GM12878 (cell line): ENCODE results near the gene PPARD. TPM values are rescaled to one million over a fixed set of nuclear protein-coding genes. Genes with fewer than 3 reads are reported as not detected.

Experiments used
- ATAC-seq: fragments of 200-7000 bp; cut with Tn5 transposase; 3 replicates; pipeline ENCODE4 v1.9.1; 2020; ENCODE audit warnings: mild to moderate bottlenecking, moderate library complexity
- BruUV-seq: library from RNA; stranded (reverse); fragments of 400-500 nt; replicated peaks from 2 replicates; lab custom pipeline; 2021; lab: Mats Ljungman, UMichigan
- CTCF ChIA-PET: fragments of 300-600 bp; sonication (Branson Sonifier 250); formaldehyde crosslinking; extraction: SDS; loops from one replicate; lab custom pipeline; 2021; ENCODE audit warnings: inconsistent platforms; lab: Yijun Ruan, JAX
- POLR2A ChIA-PET: fragments of 350-600 bp; formaldehyde crosslinking; extraction: SDS; loops from one replicate; lab custom pipeline; 2021; ENCODE audit warnings: inconsistent platforms; lab: Charles Lee
- RAD21 ChIA-PET: fragments of 300-600 bp; sonication (Branson Sonifier 250); formaldehyde crosslinking; loops from one replicate; lab custom pipeline; 2023; ENCODE audit warnings: antibody characterized with exemption; ENCODE audit not compliant: unreplicated experiment; lab: Charles Lee
- SMC1A ChIA-PET: fragments of 300-600 bp; sonication (Branson Sonifier 250); formaldehyde crosslinking; loops from one replicate; lab custom pipeline; 2023; ENCODE audit not compliant: unreplicated experiment, uncharacterized antibody; lab: Charles Lee
- DNase-seq: peaks from one replicate; pipeline ENCODE4 v3.0.0-alpha.2; 2011; ENCODE audit warnings: low read depth, low spot score
- FAIRE-seq: peaks from 3 replicates; lab custom pipeline; 2011; peaks lifted over from hg19 to GRCh38; lab: Jason Lieb, UNC
- H2AFZ ChIP-seq: 2 replicates; pipeline ENCODE4 v1.6.0; 2011; ENCODE audit warnings: low read depth, low read length, control low read depth; ENCODE audit not compliant: control insufficient read depth
- H3K27ac ChIP-seq: 2 replicates; pipeline ENCODE4 v1.5.1; 2011; ENCODE audit warnings: control low read depth; ENCODE audit not compliant: control insufficient read depth, insufficient read depth
- H3K27me3 ChIP-seq, 2 experiments: replicated peaks in 1 of 2; 2 replicates each; pipeline versions ENCODE4 v1.6.0 to v1.6.1; 2011; ENCODE audit warnings: low read length in 1 of 2; ENCODE audit not compliant: control insufficient read depth in 2 of 2, insufficient read depth in 2 of 2
- H3K36me3 ChIP-seq, 2 experiments: 2 replicates each; pipeline ENCODE4 v1.5.1; 2011; ENCODE audit warnings: low read length in 1 of 2; ENCODE audit not compliant: control insufficient read depth in 2 of 2, insufficient read depth in 2 of 2
- H3K4me1 ChIP-seq: 2 replicates; pipeline ENCODE4 v1.6.1; 2011; ENCODE audit warnings: mild to moderate bottlenecking, low read length, moderate library complexity, mixed read lengths; ENCODE audit not compliant: control insufficient read depth, insufficient read depth
- H3K4me2 ChIP-seq: 2 replicates; pipeline ENCODE4 v1.6.0; 2011; ENCODE audit warnings: control low read depth; ENCODE audit not compliant: control insufficient read depth, insufficient read depth
- H3K4me3 ChIP-seq: fragments of 200-600 bp; sonication (generic); 2 replicates; pipeline ENCODE4 v1.5.1; 2016
- H3K79me2 ChIP-seq: 2 replicates; pipeline ENCODE4 v1.6.0; 2011; ENCODE audit warnings: low read length; ENCODE audit not compliant: control insufficient read depth, insufficient read depth
- H3K9ac ChIP-seq: 2 replicates; pipeline ENCODE4 v1.8.0; 2011; ENCODE audit warnings: low read length, control low read depth, mixed read lengths; ENCODE audit not compliant: control insufficient read depth, insufficient read depth
- H3K9me3 ChIP-seq: replicated peaks from 3 replicates; pipeline ENCODE4 v1.5.1; 2011; ENCODE audit warnings: mild to moderate bottlenecking, low read length; ENCODE audit not compliant: control insufficient read depth, insufficient read depth
- H4K20me1 ChIP-seq: 2 replicates; pipeline ENCODE4 v1.6.0; 2011; ENCODE audit not compliant: control insufficient read depth, insufficient read depth
- CREB1 ChIP-seq: IDR thresholded peaks from 2 replicates; pipeline ENCODE4 v1.6.1; 2012; ENCODE audit warnings: low read depth, mild to moderate bottlenecking, inconsistent platforms
- HDAC2 ChIP-seq: fragments of 200-600 bp; sonication (generic); IDR thresholded peaks from 2 replicates; pipeline ENCODE4 v1.6.1; 2017
- PAX5 ChIP-seq: IDR thresholded peaks from 2 replicates; pipeline ENCODE4 v1.6.1; 2011; ENCODE audit warnings: low read depth, low read length, borderline replicate concordance
- RFX5 ChIP-seq: IDR thresholded peaks from 2 replicates; pipeline ENCODE4 v1.6.1; 2011; ENCODE audit warnings: low read depth, low read length, improper control_type of control experiment
- SIN3A ChIP-seq: IDR thresholded peaks from 2 replicates; pipeline ENCODE4 v1.6.1; 2012; ENCODE audit warnings: low read depth, low read length, improper control_type of control experiment
- TARDBP ChIP-seq: IDR thresholded peaks from 2 replicates; pipeline ENCODE4 v1.6.1; 2016; ENCODE audit warnings: borderline replicate concordance
- YBX1 ChIP-seq: fragments of 450-650 bp; IDR thresholded peaks from 2 replicates; pipeline ENCODE4 v1.6.1; 2016; ENCODE audit warnings: antibody characterized with exemption
- whole genome bisulfite sequencing: methylation state at CpG from one replicate; pipeline ENCODE4 v1.1.6; 2016; ENCODE audit warnings: low lambda C conversion rate; ENCODE audit not compliant: insufficient replicate concordance, insufficient coverage; ENCODE audit errors: missing lambda C conversion rate; 5-methylcytosine and 5-hydroxymethylcytosine counted together
- in situ Hi-C: fragments of 300-500 bp; cut with MboI; formaldehyde crosslinking; loops from 9 replicates; pipeline ENCODE4 v1.14.3; 2018; ENCODE audit warnings: mixed read lengths
- intact Hi-C: fragments of 100-400 bp; cut with micrococcal nuclease; formaldehyde crosslinking; loops from one replicate; pipeline ENCODE4 v1.14.2; 2022; ENCODE audit not compliant: unreplicated experiment
- polyA plus RNA-seq, 11 experiments: library from polyadenylated mRNA; depleted of rRNA in 4 of 11; unstranded in 6 of 11; stranded (reverse) in 5 of 11; fragments of >200 nt; fragmentation: Nextera tagmentation in 4 of 11; fragmentation: Illumina TruSeq in 1 of 11; extraction: Ambion mirVana in 4 of 11; extraction: Trizol in 1 of 11; gene quantifications; 1 replicate in 1 of 11; 2 replicates in 10 of 11; pipeline versions ENCODE4 v1.2.1 to v1.2.3, GENCODE V29; 2011 to 2016; ENCODE audit warnings: inconsistent platforms in 2 of 11, missing spikeins in 2 of 11, low read depth in 1 of 11
- total RNA-seq, 4 experiments: library from RNA; depleted of rRNA in 3 of 4; stranded (reverse); fragments of >200 nt in 3 of 4; fragmentation: Illumina TruSeq in 1 of 4; extraction: Trizol in 1 of 4; gene quantifications; 2 replicates each; pipeline versions ENCODE4 v1.2.1 to v1.2.3, GENCODE V29; 2013 to 2021
- TF ChIP-seq, protein P1 (sequence below): IDR thresholded peaks from 2 replicates; pipeline ENCODE4 v1.6.1; 2012; ENCODE audit warnings: improper control_type of control experiment, low read depth, low read length; ENCODE audit not compliant: insufficient replicate concordance
- TF ChIP-seq, protein P2 (sequence below): IDR thresholded peaks from 2 replicates; pipeline ENCODE4 v1.6.1; 2012; ENCODE audit warnings: low read length, inconsistent platforms
- TF ChIP-seq, protein P3 (sequence below): fragments of 450-650 bp; IDR thresholded peaks from 2 replicates; pipeline ENCODE4 v1.6.1; 2016; ENCODE audit warnings: mild to moderate bottlenecking, moderate library complexity, borderline replicate concordance
- TF ChIP-seq, protein P4 (sequence below): fragments of 150-350 bp; IDR thresholded peaks from 2 replicates; pipeline ENCODE4 v1.6.1; 2016; ENCODE audit warnings: low read depth, low read length

PPARD gene
- total and polyA plus RNA-seq, 10 of the 15 experiments (the other 5 are each of a cell fraction or from before 2014, with no cell fraction given) = 0.05 to 12.6 (median 6.7) TPM

DNA sequence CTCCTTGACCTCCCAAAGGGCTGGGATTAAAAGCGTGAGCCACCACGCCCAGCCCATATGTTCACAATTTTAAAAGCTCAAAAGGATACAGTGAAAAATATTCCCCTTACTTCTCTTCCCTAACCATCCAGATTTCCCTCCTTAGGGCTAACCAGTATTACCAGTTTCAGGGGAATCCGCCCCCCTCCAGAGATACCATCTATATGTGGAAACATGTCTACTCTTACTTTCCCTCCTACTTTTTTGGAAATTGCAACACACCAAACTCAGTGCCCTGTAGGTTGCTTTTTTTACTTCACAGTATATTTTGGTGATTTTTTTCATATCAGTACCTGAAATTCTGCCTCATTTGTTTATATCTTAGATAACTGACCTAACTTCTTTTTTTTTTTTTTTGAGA lies 118.9 kb downstream of the PPARD start:
- POLR2A ChIA-PET = interaction anchor here (0.8 to 1.0 kb wide), 2 partner anchors 9 to 13 kb away, joined by 3 to 4 read pairs; partner anchors contain the start of gene FANCE
- no peak overlapping the region for H2AFZ ChIP-seq
- in situ Hi-C loops = no loop called here
- H3K4me2 ChIP-seq = no peak overlapping the region
- H3K4me1 ChIP-seq = no peaks in the 10 kb centered on the region
- SMC1A ChIA-PET = no interaction called here
- H3K4me3 ChIP-seq = no peak overlapping the region
- no peak overlapping the region for H3K27ac ChIP-seq
- CTCF ChIA-PET = no interaction called here
- H3K36me3 ChIP-seq = peaks cover 2 to 10% of the 10 kb centered on the region in 2 experiments; a peak in 3 of 4 replicates
- no peaks in the 10 kb centered on the region for H3K27me3 ChIP-seq
- no peak for DNase-seq
- BruUV-seq = no TSS peak
- ATAC-seq = no peak
- RAD21 ChIA-PET = no interaction called here
- intact Hi-C loops = no loop called here
- no peaks in the 10 kb centered on the region for H4K20me1 ChIP-seq
- no peak for FAIRE-seq
- 83% methylated on average over 3 of the region's 3 CpGs for WGBS
- H3K79me2 ChIP-seq = no peaks in the 10 kb centered on the region
- no peak overlapping the region for H3K9ac ChIP-seq
- no peaks in the 10 kb centered on the region for H3K9me3 ChIP-seq
- TF ChIP-seq CREB1 (no peak), SIN3A (no peak), YBX1 (no peak), HDAC2 (no peak), TARDBP (no peak), RFX5 (no peak), PAX5 (no peak)
- TF ChIP-seq, protein P1, sequence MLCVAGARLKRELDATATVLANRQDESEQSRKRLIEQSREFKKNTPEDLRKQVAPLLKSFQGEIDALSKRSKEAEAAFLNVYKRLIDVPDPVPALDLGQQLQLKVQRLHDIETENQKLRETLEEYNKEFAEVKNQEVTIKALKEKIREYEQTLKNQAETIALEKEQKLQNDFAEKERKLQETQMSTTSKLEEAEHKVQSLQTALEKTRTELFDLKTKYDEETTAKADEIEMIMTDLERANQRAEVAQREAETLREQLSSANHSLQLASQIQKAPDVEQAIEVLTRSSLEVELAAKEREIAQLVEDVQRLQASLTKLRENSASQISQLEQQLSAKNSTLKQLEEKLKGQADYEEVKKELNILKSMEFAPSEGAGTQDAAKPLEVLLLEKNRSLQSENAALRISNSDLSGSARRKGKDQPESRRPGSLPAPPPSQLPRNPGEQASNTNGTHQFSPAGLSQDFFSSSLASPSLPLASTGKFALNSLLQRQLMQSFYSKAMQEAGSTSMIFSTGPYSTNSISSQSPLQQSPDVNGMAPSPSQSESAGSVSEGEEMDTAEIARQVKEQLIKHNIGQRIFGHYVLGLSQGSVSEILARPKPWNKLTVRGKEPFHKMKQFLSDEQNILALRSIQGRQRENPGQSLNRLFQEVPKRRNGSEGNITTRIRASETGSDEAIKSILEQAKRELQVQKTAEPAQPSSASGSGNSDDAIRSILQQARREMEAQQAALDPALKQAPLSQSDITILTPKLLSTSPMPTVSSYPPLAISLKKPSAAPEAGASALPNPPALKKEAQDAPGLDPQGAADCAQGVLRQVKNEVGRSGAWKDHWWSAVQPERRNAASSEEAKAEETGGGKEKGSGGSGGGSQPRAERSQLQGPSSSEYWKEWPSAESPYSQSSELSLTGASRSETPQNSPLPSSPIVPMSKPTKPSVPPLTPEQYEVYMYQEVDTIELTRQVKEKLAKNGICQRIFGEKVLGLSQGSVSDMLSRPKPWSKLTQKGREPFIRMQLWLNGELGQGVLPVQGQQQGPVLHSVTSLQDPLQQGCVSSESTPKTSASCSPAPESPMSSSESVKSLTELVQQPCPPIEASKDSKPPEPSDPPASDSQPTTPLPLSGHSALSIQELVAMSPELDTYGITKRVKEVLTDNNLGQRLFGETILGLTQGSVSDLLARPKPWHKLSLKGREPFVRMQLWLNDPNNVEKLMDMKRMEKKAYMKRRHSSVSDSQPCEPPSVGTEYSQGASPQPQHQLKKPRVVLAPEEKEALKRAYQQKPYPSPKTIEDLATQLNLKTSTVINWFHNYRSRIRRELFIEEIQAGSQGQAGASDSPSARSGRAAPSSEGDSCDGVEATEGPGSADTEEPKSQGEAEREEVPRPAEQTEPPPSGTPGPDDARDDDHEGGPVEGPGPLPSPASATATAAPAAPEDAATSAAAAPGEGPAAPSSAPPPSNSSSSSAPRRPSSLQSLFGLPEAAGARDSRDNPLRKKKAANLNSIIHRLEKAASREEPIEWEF = no peak
- TF ChIP-seq, protein P2, sequence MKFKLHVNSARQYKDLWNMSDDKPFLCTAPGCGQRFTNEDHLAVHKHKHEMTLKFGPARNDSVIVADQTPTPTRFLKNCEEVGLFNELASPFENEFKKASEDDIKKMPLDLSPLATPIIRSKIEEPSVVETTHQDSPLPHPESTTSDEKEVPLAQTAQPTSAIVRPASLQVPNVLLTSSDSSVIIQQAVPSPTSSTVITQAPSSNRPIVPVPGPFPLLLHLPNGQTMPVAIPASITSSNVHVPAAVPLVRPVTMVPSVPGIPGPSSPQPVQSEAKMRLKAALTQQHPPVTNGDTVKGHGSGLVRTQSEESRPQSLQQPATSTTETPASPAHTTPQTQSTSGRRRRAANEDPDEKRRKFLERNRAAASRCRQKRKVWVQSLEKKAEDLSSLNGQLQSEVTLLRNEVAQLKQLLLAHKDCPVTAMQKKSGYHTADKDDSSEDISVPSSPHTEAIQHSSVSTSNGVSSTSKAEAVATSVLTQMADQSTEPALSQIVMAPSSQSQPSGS = no peak
- TF ChIP-seq, protein P3, sequence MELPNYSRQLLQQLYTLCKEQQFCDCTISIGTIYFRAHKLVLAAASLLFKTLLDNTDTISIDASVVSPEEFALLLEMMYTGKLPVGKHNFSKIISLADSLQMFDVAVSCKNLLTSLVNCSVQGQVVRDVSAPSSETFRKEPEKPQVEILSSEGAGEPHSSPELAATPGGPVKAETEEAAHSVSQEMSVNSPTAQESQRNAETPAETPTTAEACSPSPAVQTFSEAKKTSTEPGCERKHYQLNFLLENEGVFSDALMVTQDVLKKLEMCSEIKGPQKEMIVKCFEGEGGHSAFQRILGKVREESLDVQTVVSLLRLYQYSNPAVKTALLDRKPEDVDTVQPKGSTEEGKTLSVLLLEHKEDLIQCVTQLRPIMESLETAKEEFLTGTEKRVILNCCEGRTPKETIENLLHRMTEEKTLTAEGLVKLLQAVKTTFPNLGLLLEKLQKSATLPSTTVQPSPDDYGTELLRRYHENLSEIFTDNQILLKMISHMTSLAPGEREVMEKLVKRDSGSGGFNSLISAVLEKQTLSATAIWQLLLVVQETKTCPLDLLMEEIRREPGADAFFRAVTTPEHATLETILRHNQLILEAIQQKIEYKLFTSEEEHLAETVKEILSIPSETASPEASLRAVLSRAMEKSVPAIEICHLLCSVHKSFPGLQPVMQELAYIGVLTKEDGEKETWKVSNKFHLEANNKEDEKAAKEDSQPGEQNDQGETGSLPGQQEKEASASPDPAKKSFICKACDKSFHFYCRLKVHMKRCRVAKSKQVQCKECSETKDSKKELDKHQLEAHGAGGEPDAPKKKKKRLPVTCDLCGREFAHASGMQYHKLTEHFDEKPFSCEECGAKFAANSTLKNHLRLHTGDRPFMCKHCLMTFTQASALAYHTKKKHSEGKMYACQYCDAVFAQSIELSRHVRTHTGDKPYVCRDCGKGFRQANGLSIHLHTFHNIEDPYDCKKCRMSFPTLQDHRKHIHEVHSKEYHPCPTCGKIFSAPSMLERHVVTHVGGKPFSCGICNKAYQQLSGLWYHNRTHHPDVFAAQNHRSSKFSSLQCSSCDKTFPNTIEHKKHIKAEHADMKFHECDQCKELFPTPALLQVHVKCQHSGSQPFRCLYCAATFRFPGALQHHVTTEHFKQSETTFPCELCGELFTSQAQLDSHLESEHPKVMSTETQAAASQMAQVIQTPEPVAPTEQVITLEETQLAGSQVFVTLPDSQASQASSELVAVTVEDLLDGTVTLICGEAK = no peak
- TF ChIP-seq, protein P4, sequence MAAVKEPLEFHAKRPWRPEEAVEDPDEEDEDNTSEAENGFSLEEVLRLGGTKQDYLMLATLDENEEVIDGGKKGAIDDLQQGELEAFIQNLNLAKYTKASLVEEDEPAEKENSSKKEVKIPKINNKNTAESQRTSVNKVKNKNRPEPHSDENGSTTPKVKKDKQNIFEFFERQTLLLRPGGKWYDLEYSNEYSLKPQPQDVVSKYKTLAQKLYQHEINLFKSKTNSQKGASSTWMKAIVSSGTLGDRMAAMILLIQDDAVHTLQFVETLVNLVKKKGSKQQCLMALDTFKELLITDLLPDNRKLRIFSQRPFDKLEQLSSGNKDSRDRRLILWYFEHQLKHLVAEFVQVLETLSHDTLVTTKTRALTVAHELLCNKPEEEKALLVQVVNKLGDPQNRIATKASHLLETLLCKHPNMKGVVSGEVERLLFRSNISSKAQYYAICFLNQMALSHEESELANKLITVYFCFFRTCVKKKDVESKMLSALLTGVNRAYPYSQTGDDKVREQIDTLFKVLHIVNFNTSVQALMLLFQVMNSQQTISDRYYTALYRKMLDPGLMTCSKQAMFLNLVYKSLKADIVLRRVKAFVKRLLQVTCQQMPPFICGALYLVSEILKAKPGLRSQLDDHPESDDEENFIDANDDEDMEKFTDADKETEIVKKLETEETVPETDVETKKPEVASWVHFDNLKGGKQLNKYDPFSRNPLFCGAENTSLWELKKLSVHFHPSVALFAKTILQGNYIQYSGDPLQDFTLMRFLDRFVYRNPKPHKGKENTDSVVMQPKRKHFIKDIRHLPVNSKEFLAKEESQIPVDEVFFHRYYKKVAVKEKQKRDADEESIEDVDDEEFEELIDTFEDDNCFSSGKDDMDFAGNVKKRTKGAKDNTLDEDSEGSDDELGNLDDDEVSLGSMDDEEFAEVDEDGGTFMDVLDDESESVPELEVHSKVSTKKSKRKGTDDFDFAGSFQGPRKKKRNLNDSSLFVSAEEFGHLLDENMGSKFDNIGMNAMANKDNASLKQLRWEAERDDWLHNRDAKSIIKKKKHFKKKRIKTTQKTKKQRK = no peak
